Left cardiac atrium (tissue), 4 donors: ENCODE data around the gene SLC38A11. TPM values are rescaled to one million over a fixed set of nuclear protein-coding genes. Genes with fewer than 3 reads are reported as not detected.
A peak's percentile ranks its signal among the peaks of the same experiment; 100 is the strongest.
"Not testable (repeated sequence)": the region's sequence is repeated elsewhere in the genome, so short reads cannot be mapped to it uniquely, and the experiment has no call there.

Source experiments
- ATAC-seq, 2 donors: fragments of 200-7000 bp; cut with Tn5 transposase; one replicate each; pipeline ENCODE4 v1.9.1; 2020; ENCODE audit warnings: mild to moderate bottlenecking in 2 of 2, moderate library complexity in 2 of 2
- DNase-seq: peaks from one replicate; pipeline ENCODE4 v3.0.0-alpha.2; 2020
- intact Hi-C, 2 donors: fragments of 100-400 bp; cut with DNase I; formaldehyde crosslinking; loops; one replicate each; pipeline versions ENCODE4 v1.14.1 to v1.15.1; 2022 to 2023
- long read RNA-seq: library from polyadenylated mRNA; unstranded; transcript quantifications from one replicate; pipeline ENCODE4 v2.0.0, GENCODE V29; 2021
- total RNA-seq, 2 donors: library from RNA; stranded (reverse); fragmentation: NEBNext Ultra II Directional; extraction: Animal tissue kit (Norgen Biotek cat#: 25700); gene quantifications; one replicate each; pipeline ENCODE4 v1.2.1, GENCODE V29; 2021
- donor health status: DM: no; HTN: yes; CAD: no.
- donor health status: DM: no; HTN: yes; CAD: no; lungs with severe emphysema.
- donor health status: DM: yes; HTN: yes; CAD: no.
- donor health status: Dilated cardiomyopathy.

Gene SLC38A11, protein sequence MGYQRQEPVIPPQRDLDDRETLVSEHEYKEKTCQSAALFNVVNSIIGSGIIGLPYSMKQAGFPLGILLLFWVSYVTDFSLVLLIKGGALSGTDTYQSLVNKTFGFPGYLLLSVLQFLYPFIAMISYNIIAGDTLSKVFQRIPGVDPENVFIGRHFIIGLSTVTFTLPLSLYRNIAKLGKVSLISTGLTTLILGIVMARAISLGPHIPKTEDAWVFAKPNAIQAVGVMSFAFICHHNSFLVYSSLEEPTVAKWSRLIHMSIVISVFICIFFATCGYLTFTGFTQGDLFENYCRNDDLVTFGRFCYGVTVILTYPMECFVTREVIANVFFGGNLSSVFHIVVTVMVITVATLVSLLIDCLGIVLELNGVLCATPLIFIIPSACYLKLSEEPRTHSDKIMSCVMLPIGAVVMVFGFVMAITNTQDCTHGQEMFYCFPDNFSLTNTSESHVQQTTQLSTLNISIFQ
- total RNA-seq, result under 1 TPM; 0.42 to 0.71 TPM
- long read RNA-seq, result 0 reads

DNA sequence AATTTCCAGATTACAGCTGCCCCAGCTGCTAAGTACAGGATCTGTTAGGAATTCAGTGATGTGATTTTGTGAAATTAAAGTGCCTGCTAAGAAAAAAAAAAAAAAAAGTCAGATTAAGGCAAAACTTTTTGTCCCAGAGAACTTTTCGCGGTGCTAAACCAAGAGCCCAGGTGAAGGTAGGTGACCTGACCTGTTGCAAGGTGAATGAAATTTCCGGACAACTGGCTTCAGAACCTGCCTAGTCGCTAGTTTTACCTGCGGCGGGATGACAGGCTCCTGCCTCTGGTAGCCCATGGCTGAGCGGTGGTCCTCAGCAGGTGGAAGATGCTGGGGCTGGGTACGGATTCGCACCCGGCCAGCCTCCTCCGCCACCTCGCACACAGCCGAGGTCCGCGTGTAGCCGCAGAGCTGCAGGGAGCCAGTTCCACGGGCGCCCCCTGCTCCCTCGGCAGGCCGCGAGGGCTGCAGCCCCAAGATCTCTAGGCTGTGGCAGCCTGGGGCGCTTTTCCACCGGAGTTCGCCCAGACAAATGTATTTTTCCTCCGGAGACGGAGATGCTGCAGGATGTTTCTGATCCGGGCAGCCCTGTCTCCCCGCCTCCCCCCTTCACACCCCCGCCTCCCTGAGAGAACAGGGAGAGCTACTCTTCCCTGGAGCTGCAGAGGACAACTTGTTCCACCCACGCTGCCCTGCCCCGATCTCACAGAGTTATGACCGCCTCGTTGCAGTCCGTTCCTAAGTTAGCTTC is at the start of gene SLC38A11:
TSS of gene SLC38A11 (minus strand) at position 572 of the 748 bp plus-strand sequence. CDS start at position 294, 278 bp downstream.
- ATAC-seq (peak; percentile 59 to 84), DNase-seq (peak; percentile 25)
- intact Hi-C loops, result no loop called here

DNA sequence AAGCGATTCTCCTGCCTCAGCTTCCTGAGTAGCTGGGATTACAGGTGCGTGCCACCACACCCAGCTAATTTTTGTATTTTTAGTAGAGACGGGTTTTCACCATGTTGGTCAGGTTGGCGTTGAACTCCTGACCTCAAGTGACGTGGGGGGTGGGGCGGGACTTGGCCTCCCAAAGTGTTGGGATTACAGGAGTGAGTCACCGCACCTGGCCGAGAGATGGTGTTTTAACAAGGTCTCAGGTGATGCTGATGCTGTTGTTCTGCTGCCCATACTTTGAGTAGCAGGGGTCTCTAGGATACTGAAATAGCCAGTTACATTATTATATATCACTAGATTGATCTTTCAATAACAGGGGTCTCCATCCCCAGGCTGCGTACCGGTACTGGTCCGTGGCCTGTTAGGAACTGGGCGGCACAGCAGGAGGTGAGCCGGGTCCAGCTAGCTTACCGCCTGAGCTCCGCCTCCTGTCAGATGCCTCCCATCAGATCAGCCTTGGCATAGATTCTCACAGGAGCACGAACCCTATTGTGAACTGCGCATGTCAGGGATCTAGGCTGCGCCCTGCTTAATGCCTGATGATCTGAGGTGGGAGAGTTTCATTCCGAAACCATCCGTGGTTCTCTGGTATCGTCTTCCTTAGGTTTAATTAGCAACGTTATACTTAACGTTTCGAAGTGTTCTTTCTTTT is 48.3 kb upstream of the SLC38A11 start:
- ATAC-seq (peak in 1 of 2 donors; percentile 49), DNase-seq (no peak)
- intact Hi-C loops, result no loop called here

DNA sequence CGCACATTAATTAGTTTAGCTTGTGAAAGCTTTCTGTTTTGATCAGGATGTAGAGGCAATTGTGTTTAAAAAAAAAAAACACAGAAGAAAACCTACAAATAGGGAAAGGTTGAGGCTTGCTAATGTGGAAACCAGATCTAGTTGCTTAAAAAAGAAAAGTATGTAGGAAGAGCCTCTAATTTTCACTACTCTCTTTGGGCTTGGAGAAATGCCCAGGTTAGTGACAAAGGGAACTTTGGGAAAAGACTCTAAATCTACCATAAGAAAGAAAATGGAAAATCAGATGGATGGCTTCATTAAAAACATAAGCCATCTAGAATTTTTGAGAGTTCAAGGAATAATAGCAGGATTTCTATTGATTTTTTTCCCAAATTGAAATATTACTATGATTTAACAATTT is 47.3 kb upstream of the SLC38A11 start:
- intact Hi-C loops, result no loop called here

DNA sequence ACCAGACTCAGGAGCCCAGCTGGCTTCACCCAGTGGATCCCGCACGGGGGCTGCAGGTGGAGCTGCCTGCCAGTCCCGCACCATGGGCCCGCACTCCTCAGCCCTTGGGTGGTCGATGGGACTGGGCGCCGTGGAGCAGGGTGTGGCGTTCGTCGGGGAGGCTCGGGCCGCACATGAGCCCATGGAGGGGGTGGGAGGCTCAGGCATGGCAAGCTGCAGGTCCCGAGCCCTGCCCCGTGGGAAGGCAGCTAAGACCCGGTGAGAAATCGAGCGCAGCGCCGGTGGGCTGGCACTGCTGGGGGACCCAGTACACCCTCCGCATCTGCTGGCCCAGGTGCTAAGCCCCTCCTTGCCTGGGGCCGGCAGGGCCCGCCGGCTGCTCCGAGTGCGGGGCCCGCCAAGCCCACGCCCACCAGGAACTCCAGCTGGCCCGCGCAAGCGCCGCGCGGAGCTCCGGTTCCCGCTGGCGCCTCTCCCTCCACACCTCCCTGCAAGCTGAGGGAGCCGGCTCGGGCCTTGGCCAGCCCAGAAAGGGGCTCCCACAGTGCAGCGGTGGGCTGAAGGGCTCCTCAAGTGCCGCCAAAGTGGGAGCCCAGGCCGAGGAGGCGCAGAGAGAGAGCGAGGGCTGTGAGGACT is 39.5 kb upstream of the SLC38A11 start:
- not testable (repeated sequence) for DNase-seq
- intact Hi-C loops, result loop anchor here in 1 of 2 donors (10.0 kb wide), 1 partner anchor 880 kb away; no protein-coding TSS in a partner anchor

More for the DNA sequence above, 47.3 kb upstream of the SLC38A11 start:
- ATAC-seq (no peak), DNase-seq (no peak)

DNA sequence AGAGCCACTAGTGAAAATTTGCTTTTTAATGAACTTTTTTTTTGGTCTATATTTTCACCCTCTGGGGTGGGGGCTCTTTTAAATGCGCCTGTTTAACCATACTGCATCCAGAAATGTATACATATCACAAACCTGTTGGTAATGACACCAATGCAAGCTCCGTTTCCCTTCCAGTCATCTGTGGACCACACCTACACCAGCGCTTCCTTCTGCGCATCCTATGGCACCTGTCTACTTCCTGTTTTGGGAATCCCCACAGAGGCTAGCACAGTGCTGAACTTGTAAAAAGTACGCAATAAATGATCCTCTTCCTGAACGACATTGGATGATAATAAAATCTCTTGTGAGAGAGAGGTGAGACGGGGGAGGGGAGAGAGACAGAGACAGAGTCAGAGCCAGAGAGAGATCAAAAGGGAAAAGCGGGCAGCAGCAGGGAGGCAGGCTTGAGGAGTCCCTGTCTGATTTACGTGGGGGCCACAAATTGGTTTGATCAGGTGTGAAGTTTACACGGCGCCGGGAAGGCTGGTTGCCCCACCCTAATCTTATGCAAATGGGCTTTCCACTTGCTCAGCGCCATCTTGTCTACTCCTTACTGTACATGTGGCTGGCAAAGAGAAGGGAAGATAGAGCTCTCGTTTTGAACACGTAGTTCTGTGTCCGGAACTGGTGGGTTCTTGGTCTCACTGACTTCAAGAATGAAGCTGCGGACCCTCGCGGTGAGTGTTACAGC is 38.1 kb upstream of the SLC38A11 start:
- intact Hi-C loops, result loop anchor here in 1 of 2 donors (10.0 kb wide), 1 partner anchor 881 kb away; no protein-coding TSS in a partner anchor
- no peak for ATAC-seq
- no peak for DNase-seq

More for the DNA sequence above, 39.5 kb upstream of the SLC38A11 start:
- not testable (repeated sequence) for ATAC-seq

DNA sequence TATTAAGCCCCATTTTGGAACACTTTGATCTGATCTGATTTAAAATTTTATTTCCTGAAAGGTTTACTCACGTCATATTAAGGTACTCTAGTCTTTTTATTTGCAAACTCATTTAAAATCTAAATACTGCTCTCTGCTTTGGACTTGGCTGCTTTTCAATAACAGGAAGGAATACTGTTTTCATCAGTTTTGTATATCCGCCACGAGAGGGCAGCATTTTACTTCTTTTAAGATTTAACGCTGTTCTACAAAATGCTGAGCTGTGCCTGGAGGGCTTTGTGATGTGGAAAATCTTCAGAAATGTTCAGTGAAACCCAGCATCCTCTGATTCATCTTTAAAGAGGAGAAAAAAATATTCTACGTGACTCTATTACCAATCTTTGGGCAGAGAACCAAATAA is 37.5 kb upstream of the SLC38A11 start:
- DNase-seq (peak; percentile 46), ATAC-seq (peak; percentile 75)
- intact Hi-C loops, result loop anchor here in 1 of 2 donors (10.0 kb wide), 1 partner anchor 882 kb away; no protein-coding TSS in a partner anchor

DNA sequence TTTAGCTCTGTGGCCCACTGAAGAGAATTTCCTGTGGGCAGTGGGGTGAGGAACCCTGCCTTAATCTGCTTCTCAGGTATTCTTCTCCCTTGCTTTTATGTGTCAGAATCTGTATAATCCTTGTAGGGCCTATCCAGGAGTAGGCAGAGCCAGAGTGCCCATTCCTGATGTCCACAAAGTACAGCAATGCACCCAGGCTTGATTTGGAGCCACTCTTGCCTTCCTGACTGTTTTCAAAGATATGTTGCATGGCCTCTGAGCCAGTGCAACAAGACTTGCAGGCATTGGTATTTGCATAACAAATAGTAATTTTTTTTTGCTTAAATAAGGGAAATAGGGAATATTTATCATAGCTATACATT is 36.7 kb upstream of the SLC38A11 start:
- intact Hi-C loops, result loop anchor here in 1 of 2 donors (10.0 kb wide), 1 partner anchor 883 kb away; no protein-coding TSS in a partner anchor

DNA sequence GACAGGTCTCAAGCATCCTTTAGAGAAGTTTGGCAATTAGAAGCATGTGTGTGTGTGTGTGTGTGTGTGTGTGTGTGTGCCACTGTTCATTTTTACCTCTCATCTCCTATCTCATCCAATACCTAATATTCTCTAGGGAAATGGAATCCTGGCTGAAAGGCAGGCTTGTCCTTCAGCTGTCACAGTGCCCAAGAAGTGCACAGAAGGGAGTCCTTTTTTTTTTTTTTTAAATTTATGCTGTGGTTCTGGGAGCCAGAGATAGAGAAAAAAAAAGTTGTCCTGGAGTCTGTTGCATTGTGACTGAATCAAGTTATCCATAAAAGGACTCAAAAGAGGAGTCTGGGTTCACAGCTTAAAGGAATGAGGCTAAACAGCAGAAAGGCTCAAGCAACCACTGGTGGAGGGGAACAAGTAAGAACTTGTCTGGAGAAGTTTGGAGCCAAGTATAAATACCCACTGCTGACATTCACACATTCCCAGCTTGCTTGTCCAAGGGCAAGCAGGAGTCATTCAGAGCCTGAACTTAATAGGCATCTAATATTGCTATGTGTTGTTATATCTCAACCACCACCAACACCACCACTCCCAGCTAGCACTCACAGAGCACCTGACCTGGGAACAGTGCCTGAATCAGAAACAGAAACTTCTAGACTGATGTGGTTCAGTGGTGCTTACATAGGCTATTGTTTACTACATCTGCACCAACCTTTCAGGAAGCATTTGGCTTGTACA is 36.2 kb upstream of the SLC38A11 start:
- intact Hi-C loops, result loop anchor here in 1 of 2 donors (10.0 kb wide), 1 partner anchor 883 kb away; no protein-coding TSS in a partner anchor
- DNase-seq, result not testable (repeated sequence)
- ATAC-seq, result peak; percentile 44 to 55

More for the DNA sequence above, 36.7 kb upstream of the SLC38A11 start:
- ATAC-seq, result peak in 1 of 2 donors; percentile 19
- not testable (repeated sequence) for DNase-seq

DNA sequence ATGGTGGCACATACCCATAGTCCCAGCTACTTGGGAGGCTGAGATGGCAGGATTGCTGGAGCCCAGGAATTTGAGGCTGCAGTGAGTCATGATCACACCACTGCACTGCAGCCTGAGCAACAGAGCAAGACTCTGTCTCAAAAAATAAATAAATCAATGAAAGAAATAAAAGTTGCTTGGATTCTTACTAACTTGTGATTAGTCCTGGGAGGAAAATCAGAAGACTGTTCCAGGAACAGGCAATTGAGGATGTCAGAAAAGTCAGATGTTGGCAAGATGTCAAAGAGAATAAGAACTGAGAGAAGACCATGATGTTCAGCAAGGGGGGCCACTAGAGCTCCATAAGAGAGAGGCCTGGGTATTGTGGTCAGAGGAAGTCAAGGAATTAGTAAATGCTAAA is 35.6 kb upstream of the SLC38A11 start:
- ATAC-seq, result peak; percentile 29 to 42
- intact Hi-C loops, result loop anchor here in 1 of 2 donors (10.0 kb wide), 1 partner anchor 884 kb away; no protein-coding TSS in a partner anchor
- DNase-seq, result not testable (repeated sequence)

DNA sequence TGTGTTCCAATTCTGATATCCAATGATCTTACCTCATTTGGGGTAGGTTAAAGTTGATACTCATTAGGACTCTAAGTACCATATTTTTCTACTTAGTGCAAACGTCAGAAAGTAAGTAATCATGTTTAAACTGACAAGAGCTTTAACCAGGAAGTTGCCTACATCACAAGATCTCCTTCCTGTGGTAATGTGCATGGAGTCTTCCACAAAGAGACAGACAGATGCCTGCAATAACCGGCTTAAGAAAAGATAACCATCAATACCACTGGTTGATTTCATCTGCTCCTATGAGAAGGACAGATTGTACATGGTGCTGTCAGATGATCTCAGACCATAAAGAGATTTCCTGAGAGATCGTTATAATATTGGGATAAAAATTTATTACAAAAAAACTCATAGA is 33.5 kb upstream of the SLC38A11 start:
- intact Hi-C loops, DNase-seq, ATAC-seq: not testable (repeated sequence)

DNA sequence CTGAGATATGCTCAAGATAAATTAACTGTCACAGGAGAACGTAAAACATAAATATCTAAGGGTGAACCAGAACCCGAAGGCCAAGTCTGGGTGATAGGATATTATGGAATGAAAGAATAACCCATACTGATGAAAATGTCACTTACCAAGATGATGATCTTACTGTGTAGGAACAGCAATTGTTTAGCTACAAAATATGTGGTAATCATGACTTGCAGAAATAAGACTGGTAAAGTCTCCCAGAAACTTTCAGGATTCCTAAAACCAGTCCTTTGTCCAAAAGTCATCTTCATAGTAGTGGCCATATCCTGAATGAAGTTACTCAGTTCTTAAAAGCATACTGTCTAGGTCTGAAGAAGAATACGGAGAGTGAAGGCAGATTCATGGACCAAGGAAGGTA is 30.7 kb upstream of the SLC38A11 start:
- ATAC-seq, DNase-seq, intact Hi-C loops: not testable (repeated sequence)

DNA sequence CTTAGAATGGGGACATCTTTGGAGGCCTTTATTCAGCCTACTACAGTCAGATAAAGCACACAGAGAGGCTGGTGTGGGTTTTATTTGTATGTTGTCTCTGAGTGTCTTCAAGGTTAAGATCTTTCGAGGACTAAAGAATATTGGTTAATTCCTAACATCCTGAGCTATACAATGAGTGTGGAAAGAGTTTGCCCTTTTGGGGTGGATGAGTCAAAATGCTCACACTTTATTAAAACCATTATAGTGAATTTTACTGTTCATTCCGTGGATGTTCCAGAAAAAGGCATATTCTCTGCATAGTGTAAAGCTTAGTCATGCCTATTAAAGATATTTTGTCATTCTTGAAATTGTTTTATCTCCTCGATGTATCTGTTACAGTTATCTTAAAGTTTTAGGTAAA is 29.1 kb upstream of the SLC38A11 start:
- intact Hi-C loops, result no loop called here
- no peak for ATAC-seq
- DNase-seq, result no peak

DNA sequence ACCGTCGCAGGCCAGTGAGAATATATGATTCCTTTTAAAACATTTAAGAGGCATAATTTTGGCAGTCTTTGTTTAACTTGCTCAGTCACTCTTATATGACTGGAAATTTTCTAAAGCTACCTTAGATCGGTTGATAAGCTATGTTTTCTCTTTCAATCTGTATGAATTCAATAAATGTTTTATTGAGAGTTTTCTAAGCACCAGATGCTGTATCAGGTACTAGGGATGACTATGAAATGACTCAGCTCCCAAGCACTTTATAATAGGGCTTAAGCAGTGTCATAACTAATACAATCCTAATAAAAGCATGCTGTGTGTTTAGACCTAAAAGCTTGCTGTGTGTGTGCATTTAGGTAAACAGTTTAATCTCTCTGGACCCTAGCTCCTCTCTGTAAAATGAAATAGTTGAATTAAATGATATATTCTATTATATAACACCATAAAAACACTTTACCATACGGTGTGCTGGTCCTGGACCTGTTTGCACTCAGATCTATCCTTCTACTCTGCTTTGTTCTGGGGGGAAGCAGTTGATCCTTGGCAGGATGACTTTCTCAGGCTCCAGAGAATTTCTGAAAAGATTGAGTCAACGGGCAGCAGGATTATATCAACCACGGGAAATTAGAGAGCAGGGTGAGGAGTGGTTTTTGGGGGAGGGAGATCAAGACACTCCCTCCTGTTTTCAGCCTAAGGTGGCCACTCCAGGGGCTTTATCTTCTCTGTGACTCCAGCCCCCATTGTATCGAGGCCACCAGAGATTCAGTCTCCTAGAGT is 26.1 kb upstream of the SLC38A11 start:
- intact Hi-C loops, result no loop called here
- DNase-seq (no peak), ATAC-seq (no peak)

DNA sequence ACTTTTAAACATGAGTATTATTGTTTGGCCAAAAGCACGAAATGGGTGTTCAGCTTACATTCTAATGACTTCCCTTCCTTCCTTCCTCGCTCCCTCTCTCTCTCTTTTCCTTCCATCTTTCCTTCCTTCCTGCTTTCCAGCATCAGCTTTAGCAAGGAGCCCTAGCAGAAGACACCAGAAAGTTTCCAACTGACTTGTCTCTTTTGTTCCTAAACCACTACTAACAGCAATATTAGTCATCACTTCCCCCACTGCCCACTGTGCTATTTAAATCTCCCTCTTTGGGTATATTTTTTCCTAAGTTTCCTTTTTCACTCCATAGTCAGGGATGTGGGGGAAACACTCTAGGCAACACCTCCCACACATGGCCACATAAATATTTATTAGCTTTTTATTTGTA is 25.4 kb upstream of the SLC38A11 start:
- DNase-seq, intact Hi-C loops, ATAC-seq: not testable (repeated sequence)

DNA sequence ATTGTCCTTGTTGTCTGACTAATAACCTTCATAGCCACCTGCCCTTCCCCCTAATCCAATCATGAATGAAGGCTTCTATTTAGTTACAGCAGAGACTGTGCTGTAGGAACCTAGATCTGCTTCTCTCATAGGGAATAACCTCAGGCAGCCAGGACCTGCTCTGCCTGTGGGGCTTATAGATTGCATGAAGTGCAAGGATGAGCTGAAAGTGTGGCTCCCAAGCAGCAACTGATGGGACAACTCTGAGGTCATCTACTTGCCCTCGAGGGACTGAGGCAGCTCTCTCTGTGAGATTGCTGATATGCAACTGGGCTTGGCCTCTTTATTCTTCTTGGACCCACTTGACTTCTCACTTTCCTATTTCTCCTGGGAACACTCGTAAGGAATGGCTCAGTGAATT is 23.8 kb upstream of the SLC38A11 start:
- intact Hi-C loops, result no loop called here
- no peak for DNase-seq
- no peak for ATAC-seq

DNA sequence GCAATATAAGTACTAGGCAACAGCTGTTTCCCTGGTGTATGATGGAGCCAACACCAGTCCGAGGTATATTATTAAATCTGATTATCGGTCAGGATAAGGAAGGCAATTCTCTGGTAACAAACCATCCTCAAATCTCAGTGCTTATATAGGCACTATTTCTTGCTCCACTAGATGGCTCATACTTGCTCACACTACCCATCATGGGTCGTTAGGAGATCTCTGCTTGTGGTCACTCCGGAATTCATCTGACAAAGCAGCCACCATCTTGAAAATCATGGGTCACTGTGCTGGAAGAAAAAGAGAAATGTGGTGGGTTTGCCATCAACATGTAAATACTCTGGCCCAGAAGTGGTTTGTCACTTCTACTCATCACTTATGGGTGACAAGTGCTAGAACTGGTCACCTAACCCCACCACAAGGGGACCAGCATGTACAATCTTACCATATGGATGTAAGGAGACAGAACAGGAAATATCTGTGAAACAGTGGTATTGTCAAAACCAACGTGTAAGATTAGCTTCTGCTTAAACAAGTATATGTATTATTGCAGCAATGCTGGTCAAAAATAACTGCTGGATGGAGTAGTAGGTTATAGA is 21.6 kb upstream of the SLC38A11 start:
- ATAC-seq, DNase-seq, intact Hi-C loops: not testable (repeated sequence)
